DMS53 treated with DMSO at 0.1 percent for 48 hours (cell line): ENCODE measurements around the gene GRIP2.

Source experiments
- DNase-seq: peaks from one replicate; lab custom pipeline; 2025; ENCODE audit not compliant: unreplicated experiment; lab: John Stamatoyannopoulos, UW

GRIP2 gene

GRCh38 chr3:14471016-14471415, 69.1 kb downstream of the GRIP2 start:
- no peak for DNase-seq

- no peak for DNase-seq
Measured at GRCh38 chr3:14470461-14470860, 69.7 kb downstream of the GRIP2 start.

- no peak for DNase-seq
Measured at GRCh38 chr3:14468621-14468981, 71.5 kb downstream of the GRIP2 start.

GRCh38 chr3:14467814-14468620, 72.1 kb downstream of the GRIP2 start:
- DNase-seq, result no peak

- no peak for DNase-seq
Measured at GRCh38 chr3:14466179-14466903, 73.8 kb downstream of the GRIP2 start.

- no peak for DNase-seq
Measured at GRCh38 chr3:14465425-14465824, 74.7 kb downstream of the GRIP2 start.

GRCh38 chr3:14464521-14464920, 75.6 kb downstream of the GRIP2 start:
- no peak for DNase-seq

- no peak for DNase-seq
Measured at GRCh38 chr3:14464141-14464465, 76.0 kb downstream of the GRIP2 start.

- DNase-seq, result no peak
Measured at GRCh38 chr3:14463330-14464140, 76.6 kb downstream of the GRIP2 start.

- no peak for DNase-seq
Measured at GRCh38 chr3:14462738-14463137, 77.4 kb downstream of the GRIP2 start.

- no peak for DNase-seq
Measured at GRCh38 chr3:14461748-14462324, 78.3 kb downstream of the GRIP2 start.

- DNase-seq, result no peak
Measured at GRCh38 chr3:14461006-14461747, 79.0 kb downstream of the GRIP2 start.

GRCh38 chr3:14460342-14461005, 79.7 kb downstream of the GRIP2 start:
- no peak for DNase-seq

- DNase-seq, result no peak
Measured at GRCh38 chr3:14459787-14460186, 80.4 kb downstream of the GRIP2 start.

- no peak for DNase-seq
Measured at GRCh38 chr3:14459384-14459783, 80.8 kb downstream of the GRIP2 start.

- DNase-seq, result no peak
Measured at GRCh38 chr3:14458434-14459275, 81.5 kb downstream of the GRIP2 start.

- no peak for DNase-seq
Measured at GRCh38 chr3:14457999-14458398, 82.1 kb downstream of the GRIP2 start.

GRCh38 chr3:14457481-14457880, 82.7 kb downstream of the GRIP2 start:
- DNase-seq, result no peak

GRCh38 chr3:14456794-14457193, 83.3 kb downstream of the GRIP2 start:
- no peak for DNase-seq
